ENCODE data around the gene SLC39A1. TPM values are rescaled to one million over a fixed set of nuclear protein-coding genes. Genes with fewer than 3 reads are reported as not detected.
"Not testable (repeated sequence)": the region's sequence is repeated elsewhere in the genome, so short reads cannot be mapped to it uniquely, and the experiment has no call there.

Gene SLC39A1
- total RNA-seq, 1 experiment from 2014 or later = 152 TPM

DNA sequence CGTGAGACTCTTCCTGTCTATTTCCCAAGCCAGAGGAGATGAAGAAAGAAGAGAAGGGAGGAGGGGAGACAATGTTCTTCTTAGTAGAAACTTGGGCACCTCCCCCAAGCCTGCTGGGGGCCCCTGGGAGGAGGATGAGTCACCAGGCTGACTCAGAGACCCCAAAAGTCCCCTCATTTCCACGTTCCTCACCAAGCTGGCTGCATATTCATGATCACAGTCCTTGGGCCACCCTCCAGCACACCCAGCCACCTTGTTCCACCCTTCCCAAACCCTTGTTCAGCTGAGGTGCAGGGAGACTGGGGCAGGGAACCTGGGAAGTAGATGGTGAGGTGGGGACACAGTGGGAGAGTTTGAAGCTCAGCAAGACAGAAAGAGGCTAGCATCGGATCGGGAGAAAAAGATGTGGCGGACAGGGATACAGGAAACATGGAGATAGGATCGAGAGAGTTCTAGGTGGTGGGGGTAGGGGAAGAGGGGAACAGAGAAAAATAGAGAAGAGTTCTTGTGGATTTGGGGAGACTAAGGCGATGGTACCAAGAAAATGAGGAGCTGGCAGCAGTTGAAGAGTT, 22.1 kb upstream of the SLC39A1 start:
- H3K4me3 Mint-ChIP-seq (ENCODE audit: low read depth, unreplicated experiment) = peak overlapping the region; percentile 84
- no peak for DNase-seq

GRCh38 chr1:153984123-153984894, 21.0 kb upstream of the SLC39A1 start:
- Mint-ChIP-seq H3K27me3 (ENCODE audit: unreplicated experiment) (no peaks in the 10 kb centered on the region), H3K9me3 (ENCODE audit: low read depth, unreplicated experiment) (no peaks in the 10 kb centered on the region), H3K4me1 (ENCODE audit: low read depth, unreplicated experiment) (peaks cover 35% of the 10 kb centered on the region), H3K4me3 (ENCODE audit: low read depth, unreplicated experiment) (peak overlapping the region; percentile 84), H3K27ac (ENCODE audit: unreplicated experiment) (no peak overlapping the region), H3K36me3 (ENCODE audit: insufficient read depth, unreplicated experiment) (peaks cover 38% of the 10 kb centered on the region)
- TF ChIP-seq CTCF (IDR thresholded peaks at IDR 0.05; ENCODE audit: unreplicated experiment) = no peak
- intact Hi-C loops (cut with micrococcal nuclease; ENCODE audit: unreplicated experiment) = loop anchor here (10.0 kb wide), 2 partner anchors 470 to 630 kb away; partner anchors contain the start of gene S100A9
- no peak for DNase-seq
- CTCF ChIA-PET = interaction anchor here (0.6 kb wide), 1 partner anchor 41 kb away, joined by 3 read pairs; no protein-coding TSS in a partner anchor
- BruUV-seq (replicated peaks) = no TSS peak

More for the DNA sequence above, 22.1 kb upstream of the SLC39A1 start:
- peaks cover 47% of the 10 kb centered on the region for H3K36me3 Mint-ChIP-seq (ENCODE audit: insufficient read depth, unreplicated experiment)
- intact Hi-C loops (cut with micrococcal nuclease; ENCODE audit: unreplicated experiment) = loop anchor here (5.0 to 10.0 kb wide), 3 partner anchors 308 to 631 kb away; partner anchors contain the start of genes NPR1 and S100A9
- CTCF ChIA-PET = interaction anchor here (0.5 to 2.1 kb wide), 6 partner anchors 18 to 184 kb away, joined by 3 to 18 read pairs (median 5); partner anchors contain the start of genes CREB3L4, DENND4B, GATAD2B and SLC39A1
- H3K9me3 Mint-ChIP-seq (ENCODE audit: low read depth, unreplicated experiment) = no peaks in the 10 kb centered on the region
- peaks cover 4% of the 10 kb centered on the region for H3K27me3 Mint-ChIP-seq (ENCODE audit: unreplicated experiment)
- peaks cover 41% of the 10 kb centered on the region for H3K4me1 Mint-ChIP-seq (ENCODE audit: low read depth, unreplicated experiment)
- H3K27ac Mint-ChIP-seq (ENCODE audit: unreplicated experiment) = peak overlapping the region; percentile 50
- TF ChIP-seq CTCF (IDR thresholded peaks at IDR 0.05; ENCODE audit: unreplicated experiment) = no peak
- no TSS peak for BruUV-seq (replicated peaks)

- intact Hi-C loops (cut with micrococcal nuclease; ENCODE audit: unreplicated experiment) = loop anchor here (10.0 kb wide), 2 partner anchors 467 to 627 kb away; partner anchors contain the start of gene S100A9
- H3K9me3 Mint-ChIP-seq (ENCODE audit: low read depth, unreplicated experiment); H3K27ac Mint-ChIP-seq (ENCODE audit: unreplicated experiment); H3K27me3 Mint-ChIP-seq (ENCODE audit: unreplicated experiment); CTCF ChIA-PET; H3K4me3 Mint-ChIP-seq (ENCODE audit: low read depth, unreplicated experiment); DNase-seq: not testable (repeated sequence)
- Mint-ChIP-seq H3K36me3 (ENCODE audit: insufficient read depth, unreplicated experiment) (peaks cover 55% of the 10 kb centered on the region), H3K4me1 (ENCODE audit: low read depth, unreplicated experiment) (peaks cover 42% of the 10 kb centered on the region)
- TSS peak; percentile 90 for BruUV-seq (replicated peaks)
Observed at GRCh38 chr1:153981735-153982134, 18.4 kb upstream of the SLC39A1 start.

DNA sequence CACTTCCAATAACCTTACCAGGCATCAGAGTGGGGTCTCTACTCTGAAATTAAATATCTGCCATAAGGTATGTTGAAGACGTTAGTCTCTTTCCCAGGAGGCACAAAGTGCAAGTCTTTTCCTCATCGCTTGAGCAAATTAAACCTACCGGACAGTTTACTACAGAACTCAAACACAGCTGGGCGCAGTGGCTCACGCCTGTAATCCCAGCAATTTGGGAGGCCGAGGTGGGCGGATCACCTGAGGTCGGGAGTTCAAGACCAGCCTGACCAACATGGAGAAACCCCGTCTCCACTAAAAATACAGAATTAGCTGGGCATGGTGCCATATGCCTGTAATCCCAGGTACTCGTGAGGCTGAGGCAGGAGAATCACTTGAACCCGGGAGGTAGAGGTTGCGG, 15.8 kb upstream of the SLC39A1 start:
- CTCF ChIA-PET = interaction anchor here (1.0 kb wide), 1 partner anchor 182 kb away, joined by 3 read pairs; no protein-coding TSS in a partner anchor
- BruUV-seq (replicated peaks); H3K4me3 Mint-ChIP-seq (ENCODE audit: low read depth, unreplicated experiment); intact Hi-C loops (cut with micrococcal nuclease; ENCODE audit: unreplicated experiment); DNase-seq; H3K9me3 Mint-ChIP-seq (ENCODE audit: low read depth, unreplicated experiment); H3K27ac Mint-ChIP-seq (ENCODE audit: unreplicated experiment); H3K27me3 Mint-ChIP-seq (ENCODE audit: unreplicated experiment): not testable (repeated sequence)
- H3K4me1 Mint-ChIP-seq (ENCODE audit: low read depth, unreplicated experiment) = peaks cover 31% of the 10 kb centered on the region
- peaks cover 64% of the 10 kb centered on the region for H3K36me3 Mint-ChIP-seq (ENCODE audit: insufficient read depth, unreplicated experiment)

- no peaks in the 10 kb centered on the region for H3K27me3 Mint-ChIP-seq (ENCODE audit: unreplicated experiment)
- BruUV-seq (replicated peaks) = TSS peak; percentile 30
- intact Hi-C loops (cut with micrococcal nuclease; ENCODE audit: unreplicated experiment) = no loop called here
- H3K9me3 Mint-ChIP-seq (ENCODE audit: low read depth, unreplicated experiment) = no peaks in the 10 kb centered on the region
- DNase-seq = no peak
- peak overlapping the region; percentile 94 for H3K4me3 Mint-ChIP-seq (ENCODE audit: low read depth, unreplicated experiment)
- no peak for TF ChIP-seq CTCF (IDR thresholded peaks at IDR 0.05; ENCODE audit: unreplicated experiment)
- CTCF ChIA-PET = interaction anchor here (1.0 to 2.8 kb wide), 4 partner anchors 9 to 181 kb away, joined by 3 to 27 read pairs (median 10); partner anchors contain the start of genes CREB3L4, CRTC2 and RAB13
- H3K4me1 Mint-ChIP-seq (ENCODE audit: low read depth, unreplicated experiment) = peaks cover 29% of the 10 kb centered on the region
- peak overlapping the region; percentile 83 for H3K27ac Mint-ChIP-seq (ENCODE audit: unreplicated experiment)
- peaks cover 62% of the 10 kb centered on the region for H3K36me3 Mint-ChIP-seq (ENCODE audit: insufficient read depth, unreplicated experiment)
Observed at GRCh38 chr1:153978274-153978909, 15.1 kb upstream of the SLC39A1 start.

All from Calu3 (cell line).